ENCODE data around the gene GNAQ.

DNA sequence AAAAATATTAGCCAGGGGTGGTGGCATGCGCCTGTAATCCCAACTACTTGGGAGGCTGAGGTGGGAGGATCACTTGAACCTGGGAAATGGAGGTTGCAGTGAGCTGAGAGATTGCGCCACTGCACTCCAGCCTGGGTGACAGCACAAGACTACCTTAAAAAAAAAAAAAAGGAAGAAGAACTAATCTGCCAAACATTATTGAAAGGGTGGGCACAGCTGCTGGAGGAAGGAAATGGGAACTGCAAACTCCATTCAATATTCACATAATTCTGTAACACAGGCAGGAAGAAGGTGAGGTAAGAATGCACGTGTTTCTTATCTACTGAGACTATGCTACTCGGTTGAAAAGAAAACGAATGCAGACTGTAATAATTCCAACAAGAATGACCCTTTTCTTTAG lies 262.4 kb downstream of the GNAQ start:
- TF ChIP-seq, protein P1, sequence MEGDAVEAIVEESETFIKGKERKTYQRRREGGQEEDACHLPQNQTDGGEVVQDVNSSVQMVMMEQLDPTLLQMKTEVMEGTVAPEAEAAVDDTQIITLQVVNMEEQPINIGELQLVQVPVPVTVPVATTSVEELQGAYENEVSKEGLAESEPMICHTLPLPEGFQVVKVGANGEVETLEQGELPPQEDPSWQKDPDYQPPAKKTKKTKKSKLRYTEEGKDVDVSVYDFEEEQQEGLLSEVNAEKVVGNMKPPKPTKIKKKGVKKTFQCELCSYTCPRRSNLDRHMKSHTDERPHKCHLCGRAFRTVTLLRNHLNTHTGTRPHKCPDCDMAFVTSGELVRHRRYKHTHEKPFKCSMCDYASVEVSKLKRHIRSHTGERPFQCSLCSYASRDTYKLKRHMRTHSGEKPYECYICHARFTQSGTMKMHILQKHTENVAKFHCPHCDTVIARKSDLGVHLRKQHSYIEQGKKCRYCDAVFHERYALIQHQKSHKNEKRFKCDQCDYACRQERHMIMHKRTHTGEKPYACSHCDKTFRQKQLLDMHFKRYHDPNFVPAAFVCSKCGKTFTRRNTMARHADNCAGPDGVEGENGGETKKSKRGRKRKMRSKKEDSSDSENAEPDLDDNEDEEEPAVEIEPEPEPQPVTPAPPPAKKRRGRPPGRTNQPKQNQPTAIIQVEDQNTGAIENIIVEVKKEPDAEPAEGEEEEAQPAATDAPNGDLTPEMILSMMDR (conservative IDR thresholded peaks at IDR 0.05; ENCODE audit: low read depth, low read length) = no peak
- TF ChIP-seq EZH2phosphoT487 (IDR thresholded peaks at IDR 0.05; ENCODE audit: borderline replicate concordance, low read length) (no peak), EZH2 (IDR thresholded peaks at IDR 0.05; ENCODE audit: low read length, unreplicated experiment) (no peak)
